Measurements from ENCODE around the gene BAZ1A.

- TF ChIP-seq, protein P1, sequence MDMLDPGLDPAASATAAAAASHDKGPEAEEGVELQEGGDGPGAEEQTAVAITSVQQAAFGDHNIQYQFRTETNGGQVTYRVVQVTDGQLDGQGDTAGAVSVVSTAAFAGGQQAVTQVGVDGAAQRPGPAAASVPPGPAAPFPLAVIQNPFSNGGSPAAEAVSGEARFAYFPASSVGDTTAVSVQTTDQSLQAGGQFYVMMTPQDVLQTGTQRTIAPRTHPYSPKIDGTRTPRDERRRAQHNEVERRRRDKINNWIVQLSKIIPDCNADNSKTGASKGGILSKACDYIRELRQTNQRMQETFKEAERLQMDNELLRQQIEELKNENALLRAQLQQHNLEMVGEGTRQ (CRISPR knock-in tag; IDR thresholded peaks at IDR 0.05), result no peak
- TF ChIP-seq MXD4 (CRISPR knock-in tag; IDR thresholded peaks at IDR 0.05; ENCODE audit: borderline replicate concordance), result no peak
- TF ChIP-seq CREB1 (CRISPR knock-in tag; IDR thresholded peaks at IDR 0.05), result no peak
- TF ChIP-seq, protein P2, sequence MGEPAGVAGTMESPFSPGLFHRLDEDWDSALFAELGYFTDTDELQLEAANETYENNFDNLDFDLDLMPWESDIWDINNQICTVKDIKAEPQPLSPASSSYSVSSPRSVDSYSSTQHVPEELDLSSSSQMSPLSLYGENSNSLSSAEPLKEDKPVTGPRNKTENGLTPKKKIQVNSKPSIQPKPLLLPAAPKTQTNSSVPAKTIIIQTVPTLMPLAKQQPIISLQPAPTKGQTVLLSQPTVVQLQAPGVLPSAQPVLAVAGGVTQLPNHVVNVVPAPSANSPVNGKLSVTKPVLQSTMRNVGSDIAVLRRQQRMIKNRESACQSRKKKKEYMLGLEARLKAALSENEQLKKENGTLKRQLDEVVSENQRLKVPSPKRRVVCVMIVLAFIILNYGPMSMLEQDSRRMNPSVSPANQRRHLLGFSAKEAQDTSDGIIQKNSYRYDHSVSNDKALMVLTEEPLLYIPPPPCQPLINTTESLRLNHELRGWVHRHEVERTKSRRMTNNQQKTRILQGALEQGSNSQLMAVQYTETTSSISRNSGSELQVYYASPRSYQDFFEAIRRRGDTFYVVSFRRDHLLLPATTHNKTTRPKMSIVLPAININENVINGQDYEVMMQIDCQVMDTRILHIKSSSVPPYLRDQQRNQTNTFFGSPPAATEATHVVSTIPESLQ (CRISPR knock-in tag; IDR thresholded peaks at IDR 0.05), result no peak
- TF ChIP-seq, protein P3, sequence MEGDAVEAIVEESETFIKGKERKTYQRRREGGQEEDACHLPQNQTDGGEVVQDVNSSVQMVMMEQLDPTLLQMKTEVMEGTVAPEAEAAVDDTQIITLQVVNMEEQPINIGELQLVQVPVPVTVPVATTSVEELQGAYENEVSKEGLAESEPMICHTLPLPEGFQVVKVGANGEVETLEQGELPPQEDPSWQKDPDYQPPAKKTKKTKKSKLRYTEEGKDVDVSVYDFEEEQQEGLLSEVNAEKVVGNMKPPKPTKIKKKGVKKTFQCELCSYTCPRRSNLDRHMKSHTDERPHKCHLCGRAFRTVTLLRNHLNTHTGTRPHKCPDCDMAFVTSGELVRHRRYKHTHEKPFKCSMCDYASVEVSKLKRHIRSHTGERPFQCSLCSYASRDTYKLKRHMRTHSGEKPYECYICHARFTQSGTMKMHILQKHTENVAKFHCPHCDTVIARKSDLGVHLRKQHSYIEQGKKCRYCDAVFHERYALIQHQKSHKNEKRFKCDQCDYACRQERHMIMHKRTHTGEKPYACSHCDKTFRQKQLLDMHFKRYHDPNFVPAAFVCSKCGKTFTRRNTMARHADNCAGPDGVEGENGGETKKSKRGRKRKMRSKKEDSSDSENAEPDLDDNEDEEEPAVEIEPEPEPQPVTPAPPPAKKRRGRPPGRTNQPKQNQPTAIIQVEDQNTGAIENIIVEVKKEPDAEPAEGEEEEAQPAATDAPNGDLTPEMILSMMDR (IDR thresholded peaks at IDR 0.05), result no peak
- TF ChIP-seq ZBTB21 (CRISPR knock-in tag; IDR thresholded peaks at IDR 0.05; ENCODE audit: borderline replicate concordance), result no peak
- no peak for TF ChIP-seq TEAD4 (CRISPR knock-in tag; IDR thresholded peaks at IDR 0.05)
- TF ChIP-seq, protein P4, sequence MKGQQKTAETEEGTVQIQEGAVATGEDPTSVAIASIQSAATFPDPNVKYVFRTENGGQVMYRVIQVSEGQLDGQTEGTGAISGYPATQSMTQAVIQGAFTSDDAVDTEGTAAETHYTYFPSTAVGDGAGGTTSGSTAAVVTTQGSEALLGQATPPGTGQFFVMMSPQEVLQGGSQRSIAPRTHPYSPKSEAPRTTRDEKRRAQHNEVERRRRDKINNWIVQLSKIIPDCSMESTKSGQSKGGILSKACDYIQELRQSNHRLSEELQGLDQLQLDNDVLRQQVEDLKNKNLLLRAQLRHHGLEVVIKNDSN (CRISPR knock-in tag; IDR thresholded peaks at IDR 0.05), result no peak
Observed at GRCh38 chr14:34785223-34786006, 89.7 kb downstream of the BAZ1A start.

Measured in WTC11 (cell line).